ENCODE results near the gene IL1F10.

GRCh38 chr2:113089916-113090315 is 22.1 kb downstream of the IL1F10 start:
- no peak for TF ChIP-seq CTCF (IDR thresholded peaks at IDR 0.05)
- TF ChIP-seq POLR2A (IDR thresholded peaks at IDR 0.05; ENCODE audit: low read depth): no peak
- no peak for TF ChIP-seq EP300 (IDR thresholded peaks at IDR 0.05)

All from esophagus muscularis mucosa (tissue), 4 donors.